ENCODE measurements around the gene MRM2. TPM values are rescaled to one million over a fixed set of nuclear protein-coding genes. Genes with fewer than 3 reads are reported as not detected.

Gene MRM2
- total RNA-seq = 15.9 TPM

- FAIRE-seq (no peak), DNase-seq (ENCODE audit: low spot score in 2 of 2) (peak; percentile 89 to 93)
These were observed at the start of gene MRM2, which contains the start of gene NUDT1 for GRCh38 chr7:2241580-2242540. MRM2 (minus strand) TSS chr7:2242205; CDS start chr7:2242169, 36 bp downstream. NUDT1 (plus strand) TSS chr7:2242226; CDS start chr7:2244575, 2,349 bp downstream.

- FAIRE-seq (no peak), DNase-seq (ENCODE audit: low spot score in 2 of 2) (no peak)
These were observed 48.9 kb upstream of the MRM2 start for GRCh38 chr7:2290877-2291276.

GRCh38 chr7:2289621-2290020, 47.6 kb upstream of the MRM2 start:
- no peak for FAIRE-seq
- no peak for DNase-seq (ENCODE audit: low spot score in 2 of 2)

GRCh38 chr7:2289111-2289586, 47.1 kb upstream of the MRM2 start:
- DNase-seq (ENCODE audit: low spot score in 2 of 2) (no peak), FAIRE-seq (no peak)

- FAIRE-seq (no peak), DNase-seq (ENCODE audit: low spot score in 2 of 2) (no peak)
These were observed 46.5 kb upstream of the MRM2 start for GRCh38 chr7:2288503-2288902.

DNA sequence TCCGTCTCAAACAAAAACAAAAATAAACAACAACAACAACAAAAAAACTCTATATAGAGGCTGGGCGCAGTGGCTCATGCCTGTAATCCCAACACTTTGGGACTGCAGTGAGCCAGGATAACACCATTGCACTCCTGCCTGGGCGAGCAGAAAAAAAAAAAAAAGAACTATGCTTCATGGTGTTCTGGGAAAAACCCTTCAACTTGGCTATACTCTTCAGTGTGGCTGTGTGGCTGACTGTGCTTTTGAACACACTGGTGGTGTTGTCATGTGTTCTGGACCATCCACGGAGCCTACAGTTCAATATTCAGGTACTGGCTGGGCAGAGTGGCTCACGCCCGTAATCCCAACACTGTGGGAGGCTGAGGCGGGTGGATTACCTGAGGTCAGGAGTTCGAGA, 45.7 kb upstream of the MRM2 start:
- DNase-seq (ENCODE audit: low spot score in 2 of 2) (no peak), FAIRE-seq (no peak)

GRCh38 chr7:2283074-2283473, 41.1 kb upstream of the MRM2 start:
- FAIRE-seq (no peak), DNase-seq (ENCODE audit: low spot score in 2 of 2) (no peak)

GRCh38 chr7:2282185-2282751, 40.3 kb upstream of the MRM2 start:
- no peak for DNase-seq (ENCODE audit: low spot score in 2 of 2)
- FAIRE-seq = no peak

- DNase-seq (ENCODE audit: low spot score in 2 of 2) (no peak), FAIRE-seq (no peak)
These were observed 39.5 kb upstream of the MRM2 start for GRCh38 chr7:2281541-2281940.

DNA sequence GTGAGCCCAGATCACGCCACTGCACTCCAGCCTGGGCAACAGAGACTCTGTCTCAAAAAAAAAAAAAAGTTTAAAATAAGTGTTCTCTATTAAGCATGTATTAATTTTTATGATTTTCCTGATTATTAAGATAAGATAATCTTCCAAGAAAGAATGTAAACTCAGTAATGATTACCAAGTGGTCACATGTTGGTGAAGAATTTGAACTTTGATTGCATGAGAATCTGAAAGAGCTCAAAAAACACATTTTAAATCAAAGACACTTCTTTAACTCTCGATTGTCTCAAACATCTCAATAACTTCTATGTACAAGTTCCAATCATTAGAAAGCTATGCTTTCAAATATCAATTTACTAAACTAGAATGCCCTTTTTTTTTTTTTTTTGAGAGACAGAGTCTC, 38.4 kb upstream of the MRM2 start:
- FAIRE-seq (no peak), DNase-seq (ENCODE audit: low spot score in 2 of 2) (no peak)

DNA sequence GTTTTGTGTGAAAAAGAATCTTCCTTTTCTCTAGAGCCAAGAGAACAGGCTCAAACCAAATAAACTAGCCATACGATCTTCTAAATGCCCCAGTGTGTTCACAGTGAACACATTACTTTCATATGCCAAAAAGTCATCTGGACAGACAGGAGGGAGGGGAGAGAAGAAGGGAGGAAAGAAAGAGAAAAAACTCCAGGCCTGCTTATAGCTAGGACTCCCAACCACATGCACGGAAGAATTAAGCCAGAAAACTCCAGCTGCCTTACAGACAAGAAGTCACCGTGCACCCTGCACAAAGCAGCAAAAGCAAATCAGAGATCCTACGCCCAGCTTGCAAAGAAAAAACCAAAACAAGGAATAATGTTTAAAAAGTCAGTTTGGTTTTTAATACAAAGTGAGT, 37.9 kb upstream of the MRM2 start:
- FAIRE-seq (no peak), DNase-seq (ENCODE audit: low spot score in 2 of 2) (no peak)

- FAIRE-seq (no peak), DNase-seq (ENCODE audit: low spot score in 2 of 2) (no peak)
These were observed 36.0 kb upstream of the MRM2 start for GRCh38 chr7:2278026-2278425.

DNA sequence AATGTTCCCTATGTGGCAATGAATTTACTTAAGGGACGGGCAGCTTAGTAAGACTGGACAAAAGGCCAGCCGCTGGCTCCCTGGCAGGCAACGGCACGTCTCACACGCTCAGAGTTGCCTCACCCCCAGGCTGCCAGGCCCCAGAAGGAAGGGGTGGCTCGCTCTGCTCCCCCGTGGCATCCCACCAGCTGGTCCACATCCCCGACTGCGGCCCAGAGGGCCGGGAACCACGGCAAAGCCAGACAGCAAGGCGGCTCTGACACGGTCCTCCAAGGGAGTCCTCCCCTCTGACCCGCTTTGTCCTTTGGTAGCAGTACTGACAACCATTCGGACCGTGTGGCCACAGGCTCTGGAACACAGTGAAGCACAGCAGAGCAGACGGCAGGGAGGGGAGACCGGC, 34.1 kb upstream of the MRM2 start:
- DNase-seq (ENCODE audit: low spot score in 2 of 2) = no peak
- no peak for FAIRE-seq

- FAIRE-seq (no peak), DNase-seq (ENCODE audit: low spot score in 2 of 2) (no peak)
These were observed 33.1 kb upstream of the MRM2 start for GRCh38 chr7:2275101-2275500.

DNA sequence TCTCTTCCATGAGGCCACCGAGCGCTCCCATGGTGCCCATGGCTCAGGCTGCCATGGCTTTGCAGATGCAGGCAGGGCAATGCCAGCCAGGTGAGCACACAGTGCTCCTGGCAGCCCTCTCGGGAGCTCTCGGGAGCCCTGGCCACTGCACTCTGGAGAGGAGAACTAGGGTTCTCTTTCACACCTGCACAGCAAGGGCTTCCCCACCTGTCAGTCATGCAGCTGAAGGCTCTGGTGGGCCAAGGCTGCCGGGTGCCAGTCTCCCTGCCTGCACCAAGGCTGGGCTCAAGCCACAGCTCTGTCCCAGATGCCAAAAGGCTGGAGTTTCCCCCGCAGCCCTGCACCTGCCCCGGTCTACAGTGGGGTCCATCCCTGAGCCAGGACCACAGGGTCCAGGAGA, 32.7 kb upstream of the MRM2 start:
- DNase-seq (ENCODE audit: low spot score in 2 of 2) (no peak), FAIRE-seq (no peak)

GRCh38 chr7:2273866-2274265, 31.9 kb upstream of the MRM2 start:
- no peak for FAIRE-seq
- no peak for DNase-seq (ENCODE audit: low spot score in 2 of 2)

DNA sequence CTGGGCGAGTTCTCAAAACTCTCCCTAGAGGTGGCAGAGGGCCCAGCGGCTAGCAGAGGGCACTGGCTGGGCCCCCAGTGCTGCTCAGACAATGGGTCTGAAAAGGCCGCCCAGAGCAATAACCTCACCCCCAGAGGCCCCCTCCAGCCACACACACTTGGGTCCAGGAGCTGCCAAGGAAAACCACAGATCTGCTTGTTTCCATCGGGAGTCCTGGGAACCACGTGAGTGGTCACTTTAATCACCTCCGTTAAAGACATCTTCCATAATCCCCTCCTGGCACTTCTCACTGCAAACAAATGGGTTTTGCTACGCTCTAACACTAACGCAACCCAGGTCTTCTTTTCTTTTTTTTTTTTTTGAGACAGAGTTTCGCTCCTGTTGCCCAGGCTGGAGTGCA, 30.0 kb upstream of the MRM2 start:
- DNase-seq (ENCODE audit: low spot score in 2 of 2) = no peak
- FAIRE-seq = no peak

DNA sequence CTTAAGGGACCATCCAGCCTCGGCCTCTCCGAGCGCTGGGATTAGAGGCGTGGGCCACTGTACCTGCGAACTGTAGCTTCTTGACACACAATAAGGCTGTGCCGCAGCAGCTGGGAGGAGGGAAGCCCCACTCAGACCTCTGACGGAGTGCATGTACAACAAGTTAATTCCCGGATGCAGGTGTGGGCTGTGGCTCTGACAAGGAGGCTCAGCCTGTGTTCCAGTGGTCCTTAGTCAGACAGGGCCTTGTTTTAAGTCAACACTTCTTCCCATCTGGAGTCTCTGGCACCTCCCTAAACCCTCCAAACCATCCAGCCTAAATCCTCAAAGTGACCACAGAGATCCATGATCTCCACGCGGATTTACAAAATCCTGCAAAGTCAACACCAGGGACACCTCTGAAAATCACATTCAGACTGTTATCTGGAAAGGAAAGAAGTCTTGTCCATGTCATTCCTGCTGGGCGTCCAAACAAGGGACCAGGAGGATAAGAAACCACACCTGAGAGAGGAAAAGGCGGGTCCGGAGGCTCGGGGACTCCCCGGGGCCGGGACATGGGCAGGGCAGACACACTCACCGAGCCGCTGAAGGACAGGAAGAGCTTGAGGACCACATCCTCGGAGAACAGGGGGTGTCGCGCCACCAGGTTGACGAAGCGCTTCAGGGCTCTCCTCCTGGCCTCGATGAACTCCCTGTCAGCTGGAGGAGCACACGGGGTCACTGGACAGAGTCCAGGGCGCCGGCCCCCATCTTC, 29.4 kb upstream of the MRM2 start:
- no peak for FAIRE-seq
- DNase-seq (ENCODE audit: low spot score in 2 of 2) = no peak

DNA sequence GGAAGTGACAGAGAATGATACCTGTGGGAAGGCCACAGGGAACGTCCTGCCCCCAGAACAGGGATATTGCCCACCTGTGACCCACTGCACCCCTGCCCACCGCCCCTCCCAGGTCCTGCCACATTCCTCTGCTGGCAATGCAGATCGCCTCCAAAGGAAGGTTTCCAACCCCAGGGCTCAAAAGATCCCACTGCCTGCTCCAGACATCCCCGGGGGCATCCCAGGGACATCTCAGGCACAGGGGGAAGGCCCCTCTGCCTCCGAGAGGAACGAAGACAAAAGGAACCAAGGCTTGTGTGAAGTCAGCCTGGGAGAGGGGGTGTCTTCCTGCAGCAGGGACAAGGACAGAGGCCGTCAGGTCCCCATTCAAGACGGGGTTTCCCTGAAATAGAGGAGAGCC, 28.5 kb upstream of the MRM2 start:
- FAIRE-seq = no peak
- DNase-seq (ENCODE audit: low spot score in 2 of 2) = no peak

GRCh38 chr7:2269991-2270460, 28.0 kb upstream of the MRM2 start:
- FAIRE-seq (no peak), DNase-seq (ENCODE audit: low spot score in 2 of 2) (no peak)

All from frontal cortex (tissue), 4 donors.